Coronary artery (tissue), 2 donors: ENCODE data around the gene RELCH.

Source experiments
- DNase-seq: peaks from one replicate; pipeline ENCODE4 v3.0.0-alpha.2; 2017; ENCODE audit warnings: low spot score
- H3K27ac ChIP-seq, 2 donors: fragments of 200-600 bp; sonication (generic); one replicate each; pipeline ENCODE4 v1.5.1; 2016 to 2019
- H3K4me3 ChIP-seq: fragments of 200-600 bp; sonication (generic); 2 replicates; pipeline ENCODE4 v1.5.1; 2016; ENCODE audit warnings: mild to moderate bottlenecking, moderate library complexity
- CTCF ChIP-seq: fragments of 200-600 bp; sonication (generic); IDR thresholded peaks from one replicate; pipeline ENCODE4 v1.5.1; 2019; ENCODE audit warnings: antibody characterized with exemption

RELCH gene

GRCh38 chr18:62337336-62337735, 150.3 kb downstream of the RELCH start:
- DNase-seq = no peak
- no peak overlapping the region for H3K27ac ChIP-seq
- no peak for TF ChIP-seq CTCF

GRCh38 chr18:62338446-62339105, 151.5 kb downstream of the RELCH start:
- H3K27ac ChIP-seq = no peak overlapping the region
- DNase-seq = no peak
- H3K4me3 ChIP-seq = no peak overlapping the region
- TF ChIP-seq CTCF = no peak

More at GRCh38 chr18:62337336-62337735, 150.3 kb downstream of the RELCH start:
- no peak overlapping the region for H3K4me3 ChIP-seq

GRCh38 chr18:62339106-62339988, 152.3 kb downstream of the RELCH start:
- no peak for TF ChIP-seq CTCF
- H3K4me3 ChIP-seq = no peak overlapping the region
- H3K27ac ChIP-seq = no peak overlapping the region
- DNase-seq = no peak

GRCh38 chr18:62340996-62341395, 153.9 kb downstream of the RELCH start:
- no peak for TF ChIP-seq CTCF
- Histone ChIP-seq H3K4me3 (no peak overlapping the region), H3K27ac (no peak overlapping the region)
- DNase-seq = no peak

GRCh38 chr18:62341473-62341872, 154.4 kb downstream of the RELCH start:
- no peak for TF ChIP-seq CTCF
- H3K4me3 ChIP-seq = no peak overlapping the region
- H3K27ac ChIP-seq = no peak overlapping the region
- DNase-seq = no peak

GRCh38 chr18:62342884-62343283, 155.8 kb downstream of the RELCH start:
- DNase-seq = no peak
- TF ChIP-seq CTCF = no peak

More at GRCh38 chr18:62342884-62343283, 155.8 kb downstream of the RELCH start:
- H3K4me3 ChIP-seq = no peak overlapping the region
- no peak overlapping the region for H3K27ac ChIP-seq
